ENCODE data around the gene SMIM35.
A peak's percentile ranks its signal among the peaks of the same experiment; 100 is the strongest.

Gene SMIM35

GRCh38 chr11:118115048-118115447 lies 28.3 kb upstream of the SMIM35 start:
- ChIA-PET CTCF (interaction anchor here (0.6 to 0.7 kb wide), 2 partner anchors 62 to 288 kb away, joined by 3 read pairs; no protein-coding TSS in a partner anchor), POLR2A (no interaction called here)
- no peaks in the 10 kb centered on the region for H3K4me1 ChIP-seq (ENCODE audit: control insufficient read depth, insufficient read depth, low read length)
- TF ChIP-seq ZNF23 (tag by site-specific recombination; IDR thresholded peaks at IDR 0.05; ENCODE audit: borderline replicate concordance) (no peak), ZNF324 (tag by site-specific recombination; IDR thresholded peaks at IDR 0.05) (no peak)
- H3K4me3 ChIP-seq (ENCODE audit: low read depth, low read length) = no peak overlapping the region
- no peak overlapping the region for H3K27ac ChIP-seq (ENCODE audit: extremely low read depth, low read depth, low read length)
- no peaks in the 10 kb centered on the region for H3K36me3 ChIP-seq (ENCODE audit: control insufficient read depth in 2 of 2, insufficient read depth in 1 of 2, low read length in 2 of 2)
- no peaks in the 10 kb centered on the region for H3K9me3 ChIP-seq (ENCODE audit: control insufficient read depth, insufficient read depth, low read depth, low read length)

- Histone ChIP-seq H3K27ac (ENCODE audit: extremely low read depth, low read depth, low read length) (no peak overlapping the region), H3K4me3 (ENCODE audit: low read depth, low read length) (no peak overlapping the region), H3K36me3 (ENCODE audit: control insufficient read depth in 2 of 2, insufficient read depth in 1 of 2, low read length in 2 of 2) (no peaks in the 10 kb centered on the region), H3K9me3 (ENCODE audit: control insufficient read depth, insufficient read depth, low read depth, low read length) (no peaks in the 10 kb centered on the region), H3K4me1 (ENCODE audit: control insufficient read depth, insufficient read depth, low read length) (no peaks in the 10 kb centered on the region)
- TF ChIP-seq ZNF394 (tag by site-specific recombination; IDR thresholded peaks at IDR 0.05; ENCODE audit: borderline replicate concordance) (no peak), ZBTB48 (tag by site-specific recombination; IDR thresholded peaks at IDR 0.05) (no peak), GLI4 (tag by site-specific recombination; IDR thresholded peaks at IDR 0.05) (no peak), ZFP41 (tag by site-specific recombination; IDR thresholded peaks at IDR 0.05; ENCODE audit: borderline replicate concordance) (no peak), ZSCAN5A (tag by site-specific recombination; IDR thresholded peaks at IDR 0.05) (no peak), YY2 (tag by site-specific recombination; IDR thresholded peaks at IDR 0.05) (no peak), ZNF155 (tag by site-specific recombination; IDR thresholded peaks at IDR 0.05) (no peak), ZNF366 (tag by site-specific recombination; conservative IDR thresholded peaks at IDR 0.05) (no peak), ZNF624 (tag by site-specific recombination; IDR thresholded peaks at IDR 0.05) (no peak), ZNF175 (tag by site-specific recombination; IDR thresholded peaks at IDR 0.05) (no peak), AEBP2 (tag by site-specific recombination; IDR thresholded peaks at IDR 0.05; ENCODE audit: borderline replicate concordance) (no peak), SCRT2 (tag by site-specific recombination; IDR thresholded peaks at IDR 0.05) (peak; percentile 55; the same call in 1 of the 2 replicates), ZNF221 (tag by site-specific recombination; IDR thresholded peaks at IDR 0.05; ENCODE audit: borderline replicate concordance) (no peak), MZF1 (tag by site-specific recombination; IDR thresholded peaks at IDR 0.05; ENCODE audit: borderline replicate concordance) (no peak), ZNF121 (tag by site-specific recombination; IDR thresholded peaks at IDR 0.05) (no peak), SCRT1 (tag by site-specific recombination; IDR thresholded peaks at IDR 0.05; ENCODE audit: borderline replicate concordance) (peak; percentile 38; the same call in 1 of the 2 replicates)
- POLR2A ChIA-PET = interaction anchor here (1.1 kb wide), 1 partner anchor 9 kb away, joined by 4 read pairs; no protein-coding TSS in a partner anchor
- CTCF ChIA-PET = interaction anchor here (0.6 to 1.3 kb wide), 3 partner anchors 15 to 307 kb away, joined by 3 read pairs; no protein-coding TSS in a partner anchor
These were observed 27.5 kb upstream of the SMIM35 start for GRCh38 chr11:118114266-118114665.

GRCh38 chr11:118112711-118113430 lies 26.1 kb upstream of the SMIM35 start:
- Histone ChIP-seq H3K36me3 (ENCODE audit: control insufficient read depth in 2 of 2, insufficient read depth in 1 of 2, low read length in 2 of 2) (no peaks in the 10 kb centered on the region), H3K27ac (ENCODE audit: extremely low read depth, low read depth, low read length) (no peak overlapping the region), H3K4me1 (ENCODE audit: control insufficient read depth, insufficient read depth, low read length) (no peaks in the 10 kb centered on the region), H3K4me3 (ENCODE audit: low read depth, low read length) (no peak overlapping the region), H3K9me3 (ENCODE audit: control insufficient read depth, insufficient read depth, low read depth, low read length) (no peaks in the 10 kb centered on the region)
- POLR2A ChIA-PET = interaction anchor here (0.7 to 1.1 kb wide), 2 partner anchors 8 to 11 kb away, joined by 3 to 4 read pairs; no protein-coding TSS in a partner anchor
- CTCF ChIA-PET = no interaction called here
- no peak for TF ChIP-seq ZNF580 (tag by site-specific recombination; IDR thresholded peaks at IDR 0.05)
- TF ChIP-seq ZNF488 (tag by site-specific recombination; IDR thresholded peaks at IDR 0.05) = no peak
- TF ChIP-seq ZBTB49 (tag by site-specific recombination; IDR thresholded peaks at IDR 0.05; ENCODE audit: low read depth) = no peak
- no peak for TF ChIP-seq ZNF239 (tag by site-specific recombination; IDR thresholded peaks at IDR 0.05)
